22Rv1 (cell line): ENCODE results near the gene DERA.

Source experiments
- CTCF ChIP-seq: fragments of 450-650 bp; IDR thresholded peaks from 2 replicates; pipeline ENCODE4 v1.5.1; 2017; ENCODE audit warnings: mild to moderate bottlenecking
- ZFX ChIP-seq: fragments of 450-650 bp; IDR thresholded peaks from 2 replicates; pipeline ENCODE4 v1.6.1; 2017; ENCODE audit warnings: antibody characterized with exemption, borderline replicate concordance

GRCh38 chr12:15982071-15982470, 70.9 kb downstream of the DERA start:
- TF ChIP-seq CTCF (no peak), ZFX (no peak)
